Osteoblast (primary cell): ENCODE results near the gene SMC1B. TPM values are rescaled to one million over a fixed set of nuclear protein-coding genes. Genes with fewer than 3 reads are reported as not detected.

Experiments used
- DNase-seq: peaks from one replicate; pipeline ENCODE4 v3.0.0; 2011; ENCODE audit warnings: low spot score, mixed read lengths; ENCODE audit not compliant: insufficient read length; ENCODE audit errors: missing footprints
- H2AFZ ChIP-seq: 2 replicates; pipeline ENCODE4 v1.6.0; 2011; ENCODE audit warnings: mild to moderate bottlenecking, low read length
- H3K27ac ChIP-seq: 2 replicates; pipeline ENCODE4 v1.5.1; 2011; ENCODE audit warnings: mild to moderate bottlenecking, low read depth, low read length, moderate library complexity
- H3K27me3 ChIP-seq: 2 replicates; pipeline ENCODE4 v1.6.0; 2012; ENCODE audit warnings: mild to moderate bottlenecking, control low read depth, inconsistent platforms, low read length, moderate library complexity; ENCODE audit not compliant: insufficient read depth
- H3K36me3 ChIP-seq: 2 replicates; pipeline ENCODE4 v1.5.1; 2011; ENCODE audit warnings: mild to moderate bottlenecking, low read length, control low read depth, moderate library complexity; ENCODE audit not compliant: insufficient read depth
- H3K4me1 ChIP-seq: 2 replicates; pipeline ENCODE4 v1.5.1; 2011; ENCODE audit warnings: mild to moderate bottlenecking, low read length, control low read depth, moderate library complexity; ENCODE audit not compliant: insufficient read depth
- H3K4me2 ChIP-seq: 2 replicates; pipeline ENCODE4 v1.6.0; 2011; ENCODE audit warnings: mild to moderate bottlenecking, low read length; ENCODE audit not compliant: insufficient read depth
- H3K4me3 ChIP-seq: fragments of 200-600 bp; sonication (generic); 3 replicates; pipeline ENCODE4 v1.5.1; 2012; ENCODE audit warnings: mild to moderate bottlenecking, low read length, inconsistent platforms; ENCODE audit not compliant: insufficient read depth
- H3K79me2 ChIP-seq: 2 replicates; pipeline ENCODE4 v1.6.0; 2012; ENCODE audit warnings: mild to moderate bottlenecking, low read length, control low read depth, inconsistent platforms; ENCODE audit not compliant: insufficient read depth
- H3K9me3 ChIP-seq: 2 replicates; pipeline ENCODE4 v1.5.1; 2011; ENCODE audit warnings: low read depth, low read length, control low read depth
- H4K20me1 ChIP-seq: 2 replicates; pipeline ENCODE4 v1.6.0; 2012; ENCODE audit warnings: mild to moderate bottlenecking, low read length, control low read depth; ENCODE audit not compliant: insufficient read depth
- CTCF ChIP-seq: IDR thresholded peaks from 2 replicates; pipeline ENCODE4 v1.5.1; 2011; ENCODE audit warnings: mild to moderate bottlenecking, low read depth, low read length, moderate library complexity; ENCODE audit errors: extremely low read depth
- total RNA-seq: library from RNA; depleted of rRNA; stranded (reverse); fragments of >200 nt; gene quantifications from 2 replicates; pipeline ENCODE4 v1.2.3, GENCODE V29; 2012

Gene SMC1B
- total RNA-seq, 1 donor = not detected

DNA sequence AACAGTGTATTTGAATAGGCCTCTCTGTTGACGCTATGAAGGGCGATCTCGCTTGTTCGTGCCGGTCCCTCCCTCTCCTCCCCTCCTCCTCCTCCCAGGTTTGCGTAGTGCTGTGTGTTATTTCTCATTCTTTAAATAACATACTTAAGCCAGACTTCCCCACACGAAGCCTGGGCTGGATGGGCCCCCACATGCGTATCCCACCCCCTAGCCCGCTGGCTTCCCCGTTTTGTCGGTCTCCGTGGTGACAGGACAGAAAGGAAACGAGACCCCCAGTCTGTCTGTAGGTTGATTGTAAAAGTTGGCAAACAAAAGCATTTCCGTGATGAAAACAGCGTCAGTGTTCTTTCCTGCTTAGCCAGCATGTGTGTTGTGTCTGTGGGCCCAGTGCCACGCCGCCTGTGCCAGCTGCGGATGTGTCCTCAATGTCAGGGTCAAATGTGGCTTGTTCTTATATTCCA lies 76.4 kb downstream of the SMC1B start:
- no peaks in the 10 kb centered on the region for H3K79me2 ChIP-seq
- no peaks in the 10 kb centered on the region for H4K20me1 ChIP-seq
- H2AFZ ChIP-seq = no peak overlapping the region
- no peaks in the 10 kb centered on the region for H3K27me3 ChIP-seq
- no peak for DNase-seq
- no peak for TF ChIP-seq CTCF
- H3K27ac ChIP-seq = no peak overlapping the region
- H3K4me3 ChIP-seq = no peak overlapping the region
- H3K4me1 ChIP-seq = no peaks in the 10 kb centered on the region
- peaks cover 41% of the 10 kb centered on the region for H3K36me3 ChIP-seq
- H3K4me2 ChIP-seq = no peak overlapping the region
- H3K9me3 ChIP-seq = no peaks in the 10 kb centered on the region

DNA sequence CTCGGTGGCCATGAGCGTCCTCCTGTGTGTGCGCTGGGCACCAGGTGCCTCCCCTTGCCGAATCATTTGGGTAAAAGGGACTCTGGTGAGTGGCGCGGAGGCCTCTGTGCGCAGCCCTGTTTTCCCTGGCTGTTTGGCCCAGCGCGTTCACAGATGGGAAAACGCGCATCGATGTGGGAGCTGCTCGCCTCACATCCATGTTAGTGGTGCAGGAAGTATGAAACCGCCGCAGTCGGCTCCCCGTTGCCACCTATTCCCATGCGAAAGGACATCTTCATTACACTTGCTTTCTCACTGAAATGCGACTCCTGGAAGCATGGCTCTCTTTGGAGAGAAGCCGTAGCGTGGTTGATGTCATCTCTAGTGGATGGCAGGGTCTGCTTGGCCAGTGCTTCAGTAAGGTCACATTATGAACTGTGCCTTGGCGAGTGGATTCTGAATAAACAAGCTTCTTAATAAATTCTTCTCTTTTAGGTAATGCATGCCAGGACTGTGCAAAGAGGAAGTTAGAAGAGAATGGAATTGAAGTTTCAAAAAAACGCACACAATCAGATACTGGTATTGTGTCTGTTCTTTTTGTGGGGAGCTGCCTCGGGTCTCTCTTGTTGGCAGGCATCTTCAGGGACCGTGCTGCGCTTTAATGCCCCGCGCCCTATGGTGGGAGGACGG lies 77.4 kb downstream of the SMC1B start:
- no peaks in the 10 kb centered on the region for H3K4me1 ChIP-seq
- H4K20me1 ChIP-seq = no peaks in the 10 kb centered on the region
- no peak for TF ChIP-seq CTCF
- no peak overlapping the region for H3K4me2 ChIP-seq
- no peak overlapping the region for H2AFZ ChIP-seq
- no peak overlapping the region for H3K27ac ChIP-seq
- H3K27me3 ChIP-seq = no peaks in the 10 kb centered on the region
- H3K9me3 ChIP-seq = no peaks in the 10 kb centered on the region
- peaks cover 36% of the 10 kb centered on the region for H3K36me3 ChIP-seq
- no peak for DNase-seq
- no peaks in the 10 kb centered on the region for H3K79me2 ChIP-seq
- H3K4me3 ChIP-seq = no peak overlapping the region

- H3K36me3 ChIP-seq = peaks cover 30% of the 10 kb centered on the region
- H4K20me1 ChIP-seq = no peaks in the 10 kb centered on the region
- peak; percentile 48 for DNase-seq
- no peaks in the 10 kb centered on the region for H3K27me3 ChIP-seq
- H3K27ac ChIP-seq = no peak overlapping the region
- H3K4me3 ChIP-seq = no peak overlapping the region
- H3K79me2 ChIP-seq = no peaks in the 10 kb centered on the region
- no peaks in the 10 kb centered on the region for H3K9me3 ChIP-seq
- no peak overlapping the region for H2AFZ ChIP-seq
- TF ChIP-seq CTCF = no peak
- no peak overlapping the region for H3K4me2 ChIP-seq
- H3K4me1 ChIP-seq = no peaks in the 10 kb centered on the region
These were observed 78.2 kb downstream of the SMC1B start for GRCh38 chr22:45335021-45335818.

- no peaks in the 10 kb centered on the region for H3K79me2 ChIP-seq
- H3K4me1 ChIP-seq = no peaks in the 10 kb centered on the region
- H4K20me1 ChIP-seq = no peaks in the 10 kb centered on the region
- H3K9me3 ChIP-seq = no peaks in the 10 kb centered on the region
- no peak for TF ChIP-seq CTCF
- no peak overlapping the region for H3K4me2 ChIP-seq
- no peak for DNase-seq
- H2AFZ ChIP-seq = no peak overlapping the region
- no peaks in the 10 kb centered on the region for H3K27me3 ChIP-seq
- no peak overlapping the region for H3K4me3 ChIP-seq
- no peak overlapping the region for H3K27ac ChIP-seq
- H3K36me3 ChIP-seq = peaks cover 23% of the 10 kb centered on the region
These were observed 78.9 kb downstream of the SMC1B start for GRCh38 chr22:45334528-45334927.
